Measurements from ENCODE around the gene TSC22D1. TPM values are rescaled to one million over a fixed set of nuclear protein-coding genes. Genes with fewer than 3 reads are reported as not detected.
A peak's percentile ranks its signal among the peaks of the same experiment; 100 is the strongest.
"Not testable (repeated sequence)": the region's sequence is repeated elsewhere in the genome, so short reads cannot be mapped to it uniquely, and the experiment has no call there.

TSC22D1 gene
- total RNA-seq, 4 donors from 2014 or later = 119 to 325 (median 193) TPM

GRCh38 chr13:44605275-44605674 is 29.1 kb upstream of the TSC22D1 start:
- H3K36me3 ChIP-seq = no peaks in the 10 kb centered on the region
- H3K4me1 ChIP-seq = peaks cover 5 to 6% of the 10 kb centered on the region in 2 donors
- in situ Hi-C loops (cut with MboI; ENCODE audit: low sequenced_read_pairs in 4 of 4) (loop anchor here in 1 of 4 donors (10.0 kb wide), 1 partner anchor 60 kb away; no protein-coding TSS in a partner anchor), intact Hi-C loops (cut with DNase I; ENCODE audit: low total_unique reads) (no loop called here)
- DNase-seq = no peak
- no peak overlapping the region for H3K27ac ChIP-seq
- H3K27me3 ChIP-seq = no peaks in the 10 kb centered on the region
- H3K4me3 ChIP-seq = no peak overlapping the region
- ATAC-seq = peak in 1 of 2 donors; percentile 20
- TF ChIP-seq CTCF (IDR thresholded peaks at IDR 0.05 in 4 of 5, conservative IDR thresholded peaks at IDR 0.05 in 1 of 5) = no peak
- no peak for TF ChIP-seq POLR2A (IDR thresholded peaks at IDR 0.05)
- no peaks in the 10 kb centered on the region for H3K9me3 ChIP-seq

DNA sequence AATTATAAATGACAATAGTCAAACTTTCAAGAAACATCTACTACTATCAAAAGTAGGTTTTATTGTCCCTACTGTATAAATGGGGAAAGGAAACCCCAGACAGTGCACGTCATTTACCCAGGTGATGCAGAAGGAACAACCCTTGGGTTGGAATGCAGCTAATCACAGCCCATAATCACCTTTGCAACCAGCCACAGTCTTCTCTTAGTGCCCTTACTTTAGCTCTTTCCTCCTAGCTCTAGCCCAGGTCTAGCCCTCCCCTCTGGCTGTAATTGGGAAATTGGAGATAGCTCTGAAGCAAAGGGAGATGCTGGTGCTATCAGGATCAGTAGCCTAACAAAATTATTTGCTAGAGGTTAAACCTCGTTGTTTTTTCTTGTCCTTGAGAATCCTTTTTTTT is 25.5 kb upstream of the TSC22D1 start:
- Histone ChIP-seq H3K36me3 (no peaks in the 10 kb centered on the region), H3K27me3 (no peaks in the 10 kb centered on the region), H3K9me3 (no peaks in the 10 kb centered on the region), H3K27ac (no peak overlapping the region), H3K4me3 (no peak overlapping the region), H3K4me1 (peaks cover 5 to 6% of the 10 kb centered on the region in 2 donors)
- TF ChIP-seq POLR2A (IDR thresholded peaks at IDR 0.05) (no peak), CTCF (IDR thresholded peaks at IDR 0.05 in 4 of 5, conservative IDR thresholded peaks at IDR 0.05 in 1 of 5) (no peak)
- DNase-seq = no peak
- intact Hi-C loops (cut with DNase I; ENCODE audit: low total_unique reads) (no loop called here), in situ Hi-C loops (cut with MboI; ENCODE audit: low sequenced_read_pairs in 4 of 4) (loop anchor here in 1 of 4 donors (10.0 kb wide), 1 partner anchor 63 kb away; no protein-coding TSS in a partner anchor)
- peak in 1 of 2 donors; percentile 43 for ATAC-seq

DNA sequence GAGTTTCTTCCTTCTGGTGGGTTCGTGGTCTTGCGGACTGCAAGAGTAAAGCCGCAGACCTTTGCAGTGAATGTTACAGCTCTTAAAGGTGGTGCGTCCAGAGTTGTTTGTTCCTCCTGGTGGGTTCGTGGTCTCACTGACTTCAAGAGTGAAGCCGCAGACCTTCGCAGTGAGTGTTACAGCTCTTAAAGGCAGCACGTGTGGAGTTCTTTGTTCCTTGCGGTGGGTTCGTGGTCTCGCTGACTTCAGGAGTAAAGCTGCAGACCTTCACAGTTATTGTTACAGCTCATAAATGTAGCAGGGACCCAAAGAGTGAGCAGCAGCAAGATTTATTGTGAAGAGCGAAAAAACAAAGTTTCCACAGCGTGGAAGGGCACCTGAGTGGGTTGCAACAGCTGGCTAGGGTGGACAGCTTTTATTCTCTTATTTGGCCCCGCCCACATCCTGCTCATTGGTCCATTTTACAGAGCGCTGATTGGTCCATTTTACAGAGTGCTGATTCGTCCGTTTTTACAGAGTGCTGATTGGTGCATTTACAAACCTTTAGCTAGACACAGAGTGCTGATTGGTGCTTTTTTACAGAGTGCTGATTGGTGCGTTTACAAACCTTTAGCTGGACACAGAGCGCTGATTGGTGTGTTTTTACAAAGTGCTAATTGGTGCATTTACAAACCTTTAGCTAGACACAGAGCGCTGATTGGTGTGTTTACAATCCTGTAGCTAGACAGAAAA is 17.9 kb upstream of the TSC22D1 start:
- intact Hi-C loops (cut with DNase I; ENCODE audit: low total_unique reads); H3K9me3 ChIP-seq; H3K27me3 ChIP-seq; H3K36me3 ChIP-seq; DNase-seq; ATAC-seq; H3K27ac ChIP-seq; H3K4me3 ChIP-seq: not testable (repeated sequence)
- in situ Hi-C loops (cut with MboI; ENCODE audit: low sequenced_read_pairs in 4 of 4) = loop anchor here in 2 of 4 donors (25.0 kb wide), 1 partner anchor 368 kb away; no protein-coding TSS in a partner anchor
- H3K4me1 ChIP-seq = peaks cover 13 to 19% of the 10 kb centered on the region in 2 donors

- Histone ChIP-seq H3K27ac (peak overlapping the region; percentile 63 to 75 (median 70)), H3K4me1 (peaks cover 13 to 19% of the 10 kb centered on the region in 2 donors), H3K36me3 (no peaks in the 10 kb centered on the region), H3K9me3 (no peaks in the 10 kb centered on the region), H3K27me3 (no peaks in the 10 kb centered on the region), H3K4me3 (no peak overlapping the region)
- ATAC-seq (peak; percentile 75), DNase-seq (no peak)
- in situ Hi-C loops (cut with MboI; ENCODE audit: low sequenced_read_pairs in 4 of 4) = loop anchor here in 2 of 4 donors (25.0 kb wide), 1 partner anchor 370 kb away; no protein-coding TSS in a partner anchor
- no peak for TF ChIP-seq POLR2A (IDR thresholded peaks at IDR 0.05)
- no peak for TF ChIP-seq CTCF (IDR thresholded peaks at IDR 0.05 in 4 of 5, conservative IDR thresholded peaks at IDR 0.05 in 1 of 5)
- intact Hi-C loops (cut with DNase I; ENCODE audit: low total_unique reads) = no loop called here
Observed at GRCh38 chr13:44592216-44592847, 16.2 kb upstream of the TSC22D1 start.

- DNase-seq (no peak), ATAC-seq (peak in 1 of 2 donors; percentile 11)
- H3K27ac ChIP-seq = peak overlapping the region in 2 of 4 donors; percentile 74 to 75
- no peaks in the 10 kb centered on the region for H3K9me3 ChIP-seq
- no peak overlapping the region for H3K4me3 ChIP-seq
- no peaks in the 10 kb centered on the region for H3K27me3 ChIP-seq
- intact Hi-C loops (cut with DNase I; ENCODE audit: low total_unique reads) (no loop called here), in situ Hi-C loops (cut with MboI; ENCODE audit: low sequenced_read_pairs in 4 of 4) (loop anchor here in 2 of 4 donors (25.0 kb wide), 1 partner anchor 371 kb away; no protein-coding TSS in a partner anchor)
- H3K36me3 ChIP-seq = no peaks in the 10 kb centered on the region
- TF ChIP-seq POLR2A (IDR thresholded peaks at IDR 0.05) (no peak), CTCF (IDR thresholded peaks at IDR 0.05 in 4 of 5, conservative IDR thresholded peaks at IDR 0.05 in 1 of 5) (no peak)
- peaks cover 13 to 19% of the 10 kb centered on the region in 2 donors for H3K4me1 ChIP-seq
Observed at GRCh38 chr13:44591316-44591715, 15.2 kb upstream of the TSC22D1 start.

All from gastrocnemius medialis (tissue), 4 donors.